ENCODE data around the gene PCARE.

DNA sequence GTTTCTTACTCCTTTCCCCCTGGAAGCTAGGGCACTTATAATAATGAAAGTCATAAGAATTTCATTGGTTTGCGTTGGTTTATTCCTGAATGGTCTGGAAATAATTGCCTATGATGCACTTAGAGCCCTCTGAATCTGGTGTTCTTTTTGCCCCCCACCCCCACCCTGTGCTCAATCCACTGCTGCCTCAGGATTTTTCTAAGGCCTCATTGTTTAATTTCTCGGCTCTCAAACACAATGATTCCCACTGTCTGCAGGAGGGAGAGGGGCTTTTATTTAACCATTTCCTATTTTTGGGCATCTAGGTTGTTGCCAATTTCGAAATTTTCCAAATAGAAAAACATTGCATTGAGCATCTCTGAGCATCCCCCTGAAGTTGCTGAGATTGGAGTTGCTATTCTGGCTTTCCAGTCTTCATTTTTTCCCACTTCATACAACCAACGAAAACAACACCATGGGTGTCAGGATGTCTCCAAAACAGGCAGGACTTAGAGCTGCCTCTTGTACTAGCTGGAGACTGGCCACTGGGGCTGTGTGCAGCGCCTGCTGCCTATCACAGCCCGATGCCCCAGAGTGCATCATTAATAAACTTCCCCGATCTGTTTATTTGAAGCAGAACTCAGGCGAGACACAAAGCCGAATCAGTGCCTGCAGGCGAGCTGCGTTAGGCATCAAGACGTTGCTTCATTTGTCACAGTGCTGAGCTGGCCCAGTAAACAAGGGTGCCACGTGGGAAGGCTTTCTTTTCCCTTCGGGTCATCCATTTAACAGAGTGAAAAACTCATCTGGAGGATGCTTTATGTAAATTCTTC is 1.8 kb upstream of the PCARE start:
- TF ChIP-seq POLR2A (IDR thresholded peaks at IDR 0.05; ENCODE audit: low read depth, low read length): no peak
- no peak for TF ChIP-seq POLR2AphosphoS5 (IDR thresholded peaks at IDR 0.05; ENCODE audit: low read depth, low read length)
- no peak for TF ChIP-seq TAF1 (IDR thresholded peaks at IDR 0.05; ENCODE audit: borderline replicate concordance, low read depth, low read length)
